HepG2 (cell line): ENCODE data around the gene MFAP3L. TPM values are rescaled to one million over a fixed set of nuclear protein-coding genes. Genes with fewer than 3 reads are reported as not detected.

ENCODE experiments used
- ATAC-seq: fragments of 200-7000 bp; cut with Tn5 transposase; 3 replicates; pipeline ENCODE4 v1.9.1; 2020; ENCODE audit warnings: mild to moderate bottlenecking, moderate library complexity
- BruUV-seq: library from RNA; stranded (reverse); fragments of 400-500 nt; replicated peaks from 2 replicates; lab custom pipeline; 2021; lab: Mats Ljungman, UMichigan
- CTCF ChIA-PET: fragments of 300-600 bp; formaldehyde crosslinking; extraction: SDS; loops from one replicate; lab custom pipeline; 2021; ENCODE audit warnings: low total read pairs, inconsistent platforms, low intra/inter-chr PET ratio; lab: Yijun Ruan, JAX
- POLR2A ChIA-PET: fragments of 350-600 bp; sonication (Branson Sonifier 250); formaldehyde crosslinking; loops from one replicate; lab custom pipeline; 2020; ENCODE audit warnings: antibody characterized with exemption, inconsistent platforms; lab: Yijun Ruan, JAX
- DNase-seq: peaks from one replicate; pipeline ENCODE4 v3.0.0-alpha.2; 2015; ENCODE audit warnings: low spot score
- FAIRE-seq: peaks from 3 replicates; lab custom pipeline; 2011; peaks lifted over from hg19 to GRCh38; lab: Jason Lieb, UNC
- H2AFZ ChIP-seq: one replicate; pipeline ENCODE4 v1.6.1; 2011; ENCODE audit warnings: low read length, inconsistent platforms
- H3K27ac ChIP-seq: fragments of 300-600 bp; 3 replicates; pipeline ENCODE4 v1.8.0; 2011; ENCODE audit warnings: mixed run types, mild to moderate bottlenecking, mixed read lengths, low read length, inconsistent platforms; ENCODE audit not compliant: insufficient read depth; ENCODE audit errors: extremely low read length
- H3K27me3 ChIP-seq, 2 experiments: fragments of 200-600 bp in 1 of 2; 2 replicates in 1 of 2; 3 replicates in 1 of 2; pipeline versions ENCODE4 v1.6.0 to v1.8.0; 2011; ENCODE audit warnings: low read length in 2 of 2, mild to moderate bottlenecking in 2 of 2, moderate library complexity in 2 of 2, inconsistent platforms in 1 of 2; ENCODE audit not compliant: insufficient read depth in 2 of 2, control insufficient read depth in 1 of 2
- H3K36me3 ChIP-seq, 2 experiments: fragments of 200-600 bp in 1 of 2; replicated peaks in 1 of 2; 2 replicates in 1 of 2; 3 replicates in 1 of 2; pipeline versions ENCODE4 v1.5.1 to v1.8.0; 2011; ENCODE audit warnings: low read length in 2 of 2, inconsistent platforms in 1 of 2; ENCODE audit not compliant: insufficient read depth in 2 of 2, control insufficient read depth in 1 of 2
- H3K4me1 ChIP-seq: 2 replicates; pipeline ENCODE4 v1.5.1; 2012; ENCODE audit warnings: low read length, inconsistent platforms; ENCODE audit not compliant: insufficient read depth
- H3K4me2 ChIP-seq: 2 replicates; pipeline ENCODE4 v1.6.0; 2011; ENCODE audit warnings: low read depth, low read length, inconsistent platforms
- H3K4me3 ChIP-seq, 3 experiments: fragments of 200-600 bp in 1 of 3; sonication (generic), shearing (Covaris generic) in 1 of 3; replicated peaks in 1 of 3; 2 replicates each; pipeline ENCODE4 v1.5.1; 2011 to 2016; ENCODE audit warnings: low read length in 3 of 3, inconsistent platforms in 2 of 3, low read depth in 2 of 3, mild to moderate bottlenecking in 2 of 3, control low read depth in 1 of 3, mixed read lengths in 1 of 3; ENCODE audit not compliant: insufficient read depth in 1 of 3
- H3K79me2 ChIP-seq: one replicate; pipeline ENCODE4 v1.6.1; 2011; ENCODE audit warnings: low read length, inconsistent platforms; ENCODE audit not compliant: insufficient read depth
- H3K9ac ChIP-seq: 2 replicates; pipeline ENCODE4 v1.6.0; 2011; ENCODE audit warnings: mild to moderate bottlenecking, low read depth, low read length, inconsistent platforms; ENCODE audit not compliant: insufficient read depth
- H3K9me3 ChIP-seq: 2 replicates; pipeline ENCODE4 v1.5.1; 2012; ENCODE audit warnings: mild to moderate bottlenecking, low read length
- H4K20me1 ChIP-seq: 2 replicates; pipeline ENCODE4 v1.6.0; 2011; ENCODE audit warnings: inconsistent platforms, mild to moderate bottlenecking, low read length, moderate library complexity; ENCODE audit not compliant: insufficient read depth
- ASH2L ChIP-seq: fragments of 300-600, 200-600 bp; sonication (generic); IDR thresholded peaks from 2 replicates; pipeline ENCODE4 v1.7.0; 2017; ENCODE audit warnings: low read depth, mild to moderate bottlenecking, moderate library complexity, mixed read lengths, low read length; ENCODE audit not compliant: insufficient read length
- DPF2 ChIP-seq: sonication (generic); formaldehyde crosslinking; IDR thresholded peaks from 2 replicates; pipeline ENCODE4 v1.4.0; 2020; ENCODE audit warnings: mild to moderate bottlenecking, low read depth, missing genetic modification reagents, borderline replicate concordance
- EP300 ChIP-seq, 3 experiments: sonication (generic) in 1 of 3; formaldehyde crosslinking in 1 of 3; IDR thresholded peaks; 2 replicates each; pipeline versions ENCODE4 v1.5.1 to v1.6.1; 2011 to 2020; ENCODE audit warnings: low read depth in 2 of 3, low read length in 2 of 3, borderline replicate concordance in 1 of 3, improper control_type of control experiment in 1 of 3, mild to moderate bottlenecking in 1 of 3, missing genetic modification reagents in 1 of 3, moderate library complexity in 1 of 3
- HBP1 ChIP-seq: IDR thresholded peaks from 2 replicates; pipeline ENCODE4 v1.6.1; 2016; ENCODE audit warnings: low read depth, control low read depth
- PCBP2 ChIP-seq: fragments of 200-400 bp; formaldehyde crosslinking; optimal IDR thresholded peaks from 2 replicates; pipeline ENCODE3; 2018; ENCODE audit warnings: low read length, low read depth; ENCODE audit not compliant: poor library complexity, severe bottlenecking
- TBL1XR1 ChIP-seq: fragments of 150-350 bp; IDR thresholded peaks from 2 replicates; pipeline ENCODE4 v1.6.1; 2014; ENCODE audit warnings: borderline replicate concordance, low read length; ENCODE audit not compliant: partially characterized antibody
- ZBTB38 ChIP-seq: sonication (generic); formaldehyde crosslinking; IDR thresholded peaks from 2 replicates; pipeline ENCODE4 v1.5.1; 2020; ENCODE audit warnings: mild to moderate bottlenecking, missing genetic modification reagents
- ZNF331 ChIP-seq: sonication (generic); formaldehyde crosslinking; IDR thresholded peaks from 2 replicates; pipeline ENCODE4 v1.4.0; 2020; ENCODE audit warnings: missing genetic modification reagents
- ZNF34 ChIP-seq: sonication (generic); formaldehyde crosslinking; IDR thresholded peaks from 2 replicates; pipeline ENCODE4 v1.4.0; 2020; ENCODE audit warnings: mild to moderate bottlenecking, missing genetic modification reagents, borderline replicate concordance
- ZNF605 ChIP-seq: sonication (generic); formaldehyde crosslinking; IDR thresholded peaks from 2 replicates; pipeline ENCODE4 v1.8.0; 2022; ENCODE audit warnings: mild to moderate bottlenecking, missing genetic modification reagents
- ZNF616 ChIP-seq: sonication (generic); formaldehyde crosslinking; IDR thresholded peaks from 2 replicates; pipeline ENCODE4 v1.5.0; 2020; ENCODE audit warnings: low read depth, mild to moderate bottlenecking, missing genetic modification reagents
- ZNF790 ChIP-seq: sonication (generic); formaldehyde crosslinking; IDR thresholded peaks from 2 replicates; pipeline ENCODE4 v1.8.0; 2022; ENCODE audit warnings: missing genetic modification reagents, mild to moderate bottlenecking, borderline replicate concordance
- WGBS: methylation state at CpG from one replicate; pipeline ENCODE4 v1.1.6; 2017; ENCODE audit warnings: low lambda C conversion rate; 5-methylcytosine and 5-hydroxymethylcytosine counted together
- in situ Hi-C: cut with HindIII; loops from 2 replicates; pipeline ENCODE4 v1.10.0; 2017; ENCODE audit warnings: low pct_unique_long_range_greater_than_20kb; ENCODE audit not compliant: extremely low pct_ligation_motif_present
- intact Hi-C: fragments of 100-400 bp; cut with micrococcal nuclease; formaldehyde crosslinking; loops from one replicate; pipeline ENCODE4 v1.10.0; 2022; ENCODE audit not compliant: unreplicated experiment
- polyA plus RNA-seq, 8 experiments: library from polyadenylated mRNA; depleted of rRNA in 3 of 8; stranded (reverse) in 7 of 8; unstranded in 1 of 8; fragments of >200 nt; fragmentation: Illumina TruSeq in 4 of 8; extraction: Trizol in 4 of 8; gene quantifications; 2 replicates each; pipeline versions ENCODE4 v1.2.1 to v1.2.3, GENCODE V29; 2011 to 2016; ENCODE audit warnings: low read depth in 4 of 8, missing spikeins in 1 of 8, mixed read lengths in 1 of 8; ENCODE audit not compliant: insufficient read depth in 1 of 8
- total RNA-seq, 5 experiments: library from RNA; depleted of rRNA; stranded (reverse); fragments of >200 nt; fragmentation: Illumina TruSeq; extraction: Trizol; gene quantifications; 2 replicates each; pipeline ENCODE4 v1.2.3, GENCODE V29; 2016; ENCODE audit warnings: low read depth in 1 of 5

MFAP3L gene
- total and polyA plus RNA-seq, 2 of the 13 experiments (the other 11 are each of a cell fraction or from before 2014, with no cell fraction given): 1.5 to 3.6 TPM

- ChIA-PET POLR2A (no interaction called here), CTCF (no interaction called here)
- in situ Hi-C loops: no loop called here
- H2AFZ ChIP-seq: no peak overlapping the region
- TF ChIP-seq EP300 (IDR thresholded peaks at IDR 0.05; ENCODE audit: low read depth in 2 of 2, low read length in 2 of 2) (no peak), EP300 (CRISPR knock-in tag; IDR thresholded peaks at IDR 0.05; ENCODE audit: borderline replicate concordance) (no peak), DPF2 (CRISPR knock-in tag) (no peak), HBP1 (CRISPR knock-in tag) (no peak), ZNF34 (CRISPR knock-in tag) (no peak), ASH2L (no peak), ZNF605 (CRISPR knock-in tag) (no peak), ZBTB38 (no peak), ZNF331 (CRISPR knock-in tag) (no peak), ZNF790 (no peak), PCBP2 (no peak), ZNF616 (no peak), TBL1XR1 (no peak)
- no TSS peak for BruUV-seq
- H3K27ac ChIP-seq: no peak overlapping the region
- H3K9me3 ChIP-seq: no peaks in the 10 kb centered on the region
- DNase-seq: no peak
- ATAC-seq: no peak
- H3K4me3 ChIP-seq: no peak overlapping the region
- intact Hi-C loops: no loop called here
- FAIRE-seq: no peak
- H3K4me1 ChIP-seq: no peaks in the 10 kb centered on the region
- H3K9ac ChIP-seq: no peak overlapping the region
- no peaks in the 10 kb centered on the region for H3K79me2 ChIP-seq
- H4K20me1 ChIP-seq: no peaks in the 10 kb centered on the region
- H3K36me3 ChIP-seq: no peaks in the 10 kb centered on the region
- WGBS: 69% methylated on average over 3 of the region's 3 CpGs
- H3K27me3 ChIP-seq: no peaks in the 10 kb centered on the region
- H3K4me2 ChIP-seq: no peak overlapping the region
Observed at GRCh38 chr4:170017252-170017651, 8.9 kb downstream of the MFAP3L start.
